HG03196 (cell line): ENCODE data around the gene NKPD1.
A peak's percentile ranks its signal among the peaks of the same experiment; 100 is the strongest.

Experiments
- ATAC-seq: cut with Tn5 transposase; IDR thresholded peaks from one replicate; pipeline ENCODE4 v1.9.1; 2021; ENCODE audit not compliant: unreplicated experiment

NKPD1 gene

DNA sequence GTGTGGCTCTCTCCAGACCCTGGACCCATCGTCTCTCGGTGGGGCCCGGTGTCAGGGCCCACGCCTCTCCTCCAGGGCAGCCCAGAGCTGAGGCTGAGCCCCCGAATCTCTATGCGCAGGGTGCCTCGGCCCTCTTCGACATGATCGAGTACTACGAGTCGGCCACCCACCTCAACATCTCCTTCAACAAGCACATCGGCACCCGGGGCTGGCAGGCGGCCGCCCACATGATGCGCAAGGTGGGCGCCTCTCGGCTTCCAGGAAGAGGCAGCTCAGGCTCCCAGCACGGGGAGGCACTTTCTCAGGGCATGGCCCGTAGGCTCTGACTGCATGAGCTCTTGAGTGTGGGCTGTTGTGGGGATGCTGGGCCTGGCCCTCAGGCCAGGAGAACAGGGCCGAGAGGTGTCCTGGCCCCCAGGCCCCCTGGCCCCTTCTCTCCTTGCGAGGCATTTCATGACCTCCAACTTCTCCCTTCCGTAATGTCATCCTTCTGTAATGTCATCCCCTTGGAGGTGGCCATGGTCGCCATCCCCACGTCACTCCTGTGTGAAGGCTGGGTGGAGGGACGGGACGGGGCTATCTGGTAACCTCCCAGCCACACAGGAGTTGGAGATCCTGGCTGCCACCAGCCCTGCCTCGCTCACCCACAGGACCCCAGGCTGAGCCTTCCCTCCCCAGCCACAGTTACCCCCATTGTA is 19.4 kb downstream of the NKPD1 start:
- ATAC-seq: no peak

GRCh38 chr19:45140533-45140932 is 20.2 kb downstream of the NKPD1 start:
- no peak for ATAC-seq

- no peak for ATAC-seq
These were observed 20.7 kb downstream of the NKPD1 start for GRCh38 chr19:45140144-45140503.

GRCh38 chr19:45139286-45140143 is 21.3 kb downstream of the NKPD1 start:
- no peak for ATAC-seq

- no peak for ATAC-seq
These were observed 22.5 kb downstream of the NKPD1 start for GRCh38 chr19:45138303-45138751.

- peak; percentile 66 for ATAC-seq
These were observed 23.5 kb downstream of the NKPD1 start for GRCh38 chr19:45137179-45137761.

DNA sequence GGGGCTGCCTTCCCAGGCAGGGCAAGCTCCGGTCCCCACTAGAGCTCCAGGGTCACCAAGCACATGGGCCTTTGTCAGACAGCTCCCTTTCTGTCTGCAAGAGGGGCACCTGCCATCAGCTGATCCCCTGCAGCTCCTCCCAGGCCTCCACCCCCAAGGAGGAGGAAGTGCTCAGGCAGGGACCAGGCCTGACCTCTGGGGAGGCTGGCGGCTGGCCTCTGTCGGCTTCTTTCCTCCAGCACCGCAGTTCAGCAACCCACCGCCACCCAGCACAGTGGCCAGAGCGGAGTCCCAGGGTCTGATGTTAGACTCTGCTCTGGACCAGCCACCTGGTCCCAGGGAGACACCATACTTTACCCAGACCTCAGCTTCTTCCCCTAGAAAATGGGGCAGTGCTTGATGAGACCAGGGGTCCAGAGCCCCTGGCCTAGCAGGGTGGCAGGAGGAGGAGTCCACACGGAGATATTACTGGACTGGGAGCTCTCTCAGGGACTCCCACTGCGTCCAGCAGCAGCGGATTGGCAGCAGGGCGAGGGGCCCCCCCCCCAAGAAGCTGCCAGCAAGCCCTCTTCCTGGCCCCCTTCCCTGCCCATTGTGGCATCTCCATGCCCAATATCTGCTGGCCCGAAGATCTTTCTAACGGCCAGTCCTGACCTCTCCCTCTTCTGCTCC is 24.1 kb downstream of the NKPD1 start:
- no peak for ATAC-seq

GRCh38 chr19:45135176-45135885 is 25.5 kb downstream of the NKPD1 start:
- no peak for ATAC-seq

DNA sequence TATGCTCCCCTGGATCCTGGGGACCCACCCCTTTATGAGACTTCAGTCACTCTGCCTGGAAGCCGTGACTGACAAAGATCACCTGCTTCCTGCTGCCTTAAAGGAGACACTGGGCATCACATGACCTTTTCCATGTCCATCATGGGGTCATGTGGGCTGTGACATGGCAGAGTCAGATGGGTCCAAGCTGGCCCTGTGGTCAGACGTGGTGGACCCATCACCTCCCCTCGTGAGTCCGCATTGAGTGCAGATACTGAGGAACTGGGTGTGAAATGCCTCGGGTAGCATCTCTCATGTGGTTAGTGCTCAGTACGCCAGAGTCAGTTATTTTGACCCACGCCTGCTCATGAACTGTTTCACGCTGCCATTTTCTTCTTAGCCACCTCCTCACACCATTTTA is 27.1 kb downstream of the NKPD1 start:
- ATAC-seq: no peak

- no peak for ATAC-seq
These were observed 29.7 kb downstream of the NKPD1 start for GRCh38 chr19:45130888-45131615.

DNA sequence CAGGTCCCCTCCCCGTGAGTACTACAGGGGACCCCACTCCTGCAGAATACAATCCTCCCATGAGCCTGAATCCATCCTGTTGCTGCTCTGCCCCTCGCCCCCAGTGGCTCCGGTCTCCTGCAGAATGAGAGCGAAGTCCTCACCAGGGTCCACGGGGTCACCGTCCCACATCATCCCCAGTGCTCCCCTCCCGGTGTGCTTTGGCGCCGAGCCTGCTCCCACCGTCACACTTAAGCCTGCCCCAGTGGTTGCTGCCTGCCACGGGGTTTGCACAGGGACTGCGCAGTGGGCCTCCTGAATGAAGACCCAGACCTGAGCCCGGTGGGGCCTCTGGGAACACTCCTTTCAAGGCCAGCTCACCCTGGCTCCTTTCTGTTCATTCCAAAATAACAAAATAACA is 30.5 kb downstream of the NKPD1 start:
- ATAC-seq: no peak

GRCh38 chr19:45128806-45129205 is 32.0 kb downstream of the NKPD1 start:
- ATAC-seq: no peak

- ATAC-seq: no peak
These were observed 32.6 kb downstream of the NKPD1 start for GRCh38 chr19:45128146-45128545.

DNA sequence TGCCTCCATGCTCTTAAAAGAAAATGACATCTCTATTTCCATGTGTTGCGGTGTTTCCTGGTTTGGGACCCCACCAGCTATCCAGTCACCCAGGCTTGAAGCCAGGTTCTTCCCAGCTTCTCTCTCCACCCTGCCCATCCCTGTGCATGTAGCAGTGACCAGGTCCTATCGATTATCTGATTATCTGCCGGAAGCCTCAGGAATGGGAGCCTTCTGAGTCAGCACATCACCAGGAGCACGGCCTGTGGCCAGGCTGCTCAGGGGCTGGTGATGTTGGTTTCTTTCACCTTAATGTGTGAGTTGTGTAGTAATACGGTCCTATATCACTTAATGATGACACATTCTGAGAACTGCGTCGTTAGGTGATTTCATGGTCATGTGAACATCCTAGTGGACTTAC is 34.1 kb downstream of the NKPD1 start:
- no peak for ATAC-seq

DNA sequence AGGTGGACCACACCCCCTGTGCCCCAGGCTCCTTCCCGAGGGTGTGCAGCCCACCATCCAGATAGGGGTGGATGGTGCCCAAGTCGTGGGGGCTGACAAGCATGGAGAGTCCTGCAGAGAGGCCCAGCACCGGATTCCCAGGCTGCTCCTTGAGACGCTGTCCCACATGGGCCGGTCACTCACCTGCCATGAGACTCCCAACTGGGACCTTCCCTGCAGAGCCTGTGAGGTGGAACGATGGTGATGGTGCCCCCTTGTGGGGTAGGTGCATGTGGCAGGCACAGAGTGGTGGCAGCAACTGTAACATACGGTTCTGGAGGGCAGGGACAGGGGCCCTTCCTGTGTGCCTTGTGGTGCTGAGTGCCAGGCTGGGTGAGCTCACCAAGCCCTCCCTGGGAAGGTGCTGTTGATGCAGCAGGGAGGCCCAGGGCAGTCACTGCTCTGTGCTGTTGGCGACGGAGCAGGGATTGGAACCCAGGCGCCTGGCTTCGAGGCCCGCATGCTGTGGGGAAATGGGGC is 34.7 kb downstream of the NKPD1 start:
- no peak for ATAC-seq

- no peak for ATAC-seq
These were observed 35.4 kb downstream of the NKPD1 start for GRCh38 chr19:45125360-45125759.

- ATAC-seq: no peak
These were observed 36.8 kb downstream of the NKPD1 start for GRCh38 chr19:45124021-45124420.

DNA sequence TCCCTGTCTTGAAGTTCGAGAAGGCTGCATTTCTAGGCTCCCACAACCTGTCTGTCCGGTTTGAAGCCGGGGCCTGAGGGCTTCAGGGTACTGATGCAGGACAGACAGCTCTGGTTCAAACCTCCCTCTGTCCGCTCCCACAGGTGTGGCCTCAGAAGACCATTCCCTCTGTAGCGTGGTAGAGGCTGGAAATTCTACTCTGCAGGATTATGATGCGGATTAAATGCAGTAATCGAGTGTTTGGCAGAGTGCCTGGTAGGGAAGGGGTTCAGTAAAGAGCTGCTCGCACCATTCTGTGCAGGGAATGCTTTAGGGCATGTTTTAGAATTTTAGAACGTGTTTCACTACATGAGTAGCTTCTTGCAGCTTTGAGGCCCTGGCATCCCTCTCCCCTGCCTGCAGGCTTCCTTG is 37.3 kb downstream of the NKPD1 start:
- no peak for ATAC-seq

DNA sequence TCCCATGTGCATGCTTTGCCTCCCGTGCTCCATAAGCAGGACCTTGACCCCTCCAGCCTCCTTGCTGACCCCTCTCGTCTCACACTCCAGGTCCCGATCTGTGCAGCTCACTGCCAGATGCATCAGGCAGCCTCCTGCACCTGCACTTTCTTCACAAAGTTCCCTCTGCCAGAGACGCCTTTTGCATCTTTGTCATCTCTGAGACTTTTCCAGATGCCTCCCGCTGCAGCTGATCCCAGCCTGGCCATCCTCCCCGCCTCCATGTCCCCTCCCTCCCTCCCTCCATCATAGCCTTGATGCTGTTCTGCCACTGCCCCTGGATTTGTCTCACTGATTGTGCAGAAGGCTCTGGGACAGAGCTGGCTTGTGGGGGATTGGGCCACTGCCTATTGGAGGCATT is 38.0 kb downstream of the NKPD1 start:
- no peak for ATAC-seq

- ATAC-seq: no peak
These were observed 38.9 kb downstream of the NKPD1 start for GRCh38 chr19:45121827-45122345.
